GM21786 (cell line): Measurements from ENCODE around the gene SRBD1.

Experiments used
- ATAC-seq: cut with Tn5 transposase; IDR thresholded peaks from one replicate; pipeline ENCODE4 v1.9.1; 2021; ENCODE audit not compliant: unreplicated experiment

Gene SRBD1

GRCh38 chr2:45382744-45383143 lies 228.3 kb downstream of the SRBD1 start:
- ATAC-seq = no peak

DNA sequence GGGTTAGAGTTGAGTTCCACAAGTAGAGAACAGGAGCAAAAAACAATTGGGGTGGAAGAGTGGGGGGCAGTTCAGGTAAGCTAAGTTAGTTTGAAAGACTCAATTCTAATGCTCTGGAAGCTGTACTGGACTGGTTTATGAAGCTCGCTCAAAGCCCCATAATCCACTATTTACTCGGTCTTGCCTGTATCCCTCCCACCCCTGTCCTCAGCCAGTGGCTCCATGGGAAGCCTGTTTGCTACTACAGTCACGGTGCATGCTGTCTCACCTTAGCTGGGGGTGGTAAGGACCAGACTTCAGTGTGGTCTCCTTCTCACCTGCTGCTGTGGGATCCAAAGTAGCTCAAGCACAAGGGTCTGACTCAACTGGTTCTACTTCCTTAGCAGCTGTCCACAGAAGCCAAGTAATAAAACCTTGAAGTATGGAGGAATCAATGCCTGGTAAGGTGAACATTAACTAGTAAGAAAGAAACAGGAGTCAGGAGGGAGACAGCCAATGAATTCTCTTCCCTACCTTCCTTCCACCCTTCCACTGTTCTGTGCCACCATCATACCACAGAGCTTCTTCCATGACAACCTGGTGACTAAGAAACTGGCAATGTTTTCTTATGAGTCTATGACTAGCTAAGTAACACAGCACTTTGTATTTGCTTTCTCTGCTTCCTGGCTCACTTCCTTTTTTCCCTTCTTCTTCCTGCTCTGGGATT lies 230.8 kb downstream of the SRBD1 start:
- ATAC-seq = no peak

- ATAC-seq = no peak
Measured at GRCh38 chr2:45379399-45380087, 231.5 kb downstream of the SRBD1 start.

DNA sequence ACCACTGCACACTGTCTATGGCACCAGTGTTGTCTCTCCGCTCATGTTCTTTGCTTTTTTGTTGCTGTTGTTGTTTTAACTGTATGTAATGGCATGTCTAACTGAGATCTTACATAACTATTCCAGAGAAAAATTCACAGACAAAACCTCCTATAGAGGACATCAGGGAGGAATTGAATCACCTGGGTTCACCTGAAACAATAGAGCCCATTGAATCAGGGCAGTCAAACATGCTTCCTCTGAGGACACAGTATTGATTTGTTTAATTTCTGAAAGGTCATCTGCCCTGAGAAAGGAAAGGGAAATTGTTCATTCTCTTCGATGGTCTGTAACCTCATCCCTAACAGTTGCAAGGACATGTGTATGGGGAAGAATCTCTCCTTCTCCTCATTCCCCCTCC lies 237.5 kb downstream of the SRBD1 start:
- ATAC-seq = no peak

- no peak for ATAC-seq
Measured at GRCh38 chr2:45370369-45370768, 240.7 kb downstream of the SRBD1 start.

DNA sequence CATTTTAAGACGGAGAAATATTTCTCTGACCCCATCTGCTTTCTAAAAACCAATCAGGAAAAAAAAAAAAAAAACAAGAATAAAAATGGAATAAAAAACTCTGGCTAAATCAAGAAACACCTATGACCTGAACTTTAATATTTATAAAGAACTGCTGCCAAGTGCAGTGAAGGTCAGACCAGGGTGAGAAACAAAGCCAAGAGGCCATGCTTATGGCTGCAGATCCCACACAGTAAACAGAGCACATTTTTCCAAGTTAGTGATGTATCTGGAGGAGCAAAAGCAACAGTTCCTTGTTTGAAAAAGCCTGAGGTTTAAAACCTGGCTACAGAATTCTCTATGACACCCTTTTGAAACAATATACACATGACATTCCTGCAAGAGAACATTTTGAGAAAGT lies 242.3 kb downstream of the SRBD1 start:
- ATAC-seq = no peak

- ATAC-seq = no peak
Measured at GRCh38 chr2:45361666-45362065, 249.4 kb downstream of the SRBD1 start.

- ATAC-seq = no peak
Measured at GRCh38 chr2:45354776-45355175, 256.3 kb downstream of the SRBD1 start.

DNA sequence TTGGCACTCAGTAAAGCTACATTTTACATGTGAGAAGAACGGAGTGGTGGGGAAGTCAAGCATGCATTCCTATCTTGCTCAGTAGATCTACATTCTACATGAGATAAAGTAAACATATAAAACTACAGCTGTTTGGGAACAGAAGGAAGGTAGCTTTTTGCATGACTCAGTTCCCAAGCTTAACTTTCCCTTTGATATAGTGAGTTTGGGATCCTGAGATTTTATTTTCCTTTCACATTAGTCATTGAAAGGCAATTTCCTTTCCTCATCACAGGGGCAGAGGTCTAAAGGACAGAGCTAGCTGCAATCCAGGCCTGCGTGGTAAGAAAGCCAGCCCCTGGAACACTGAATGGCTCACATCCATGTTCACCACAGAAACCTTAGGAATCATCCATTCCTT lies 257.2 kb downstream of the SRBD1 start:
- no peak for ATAC-seq

- no peak for ATAC-seq
Measured at GRCh38 chr2:45352506-45352905, 258.6 kb downstream of the SRBD1 start.

GRCh38 chr2:45345331-45346234 lies 265.5 kb downstream of the SRBD1 start:
- no peak for ATAC-seq

DNA sequence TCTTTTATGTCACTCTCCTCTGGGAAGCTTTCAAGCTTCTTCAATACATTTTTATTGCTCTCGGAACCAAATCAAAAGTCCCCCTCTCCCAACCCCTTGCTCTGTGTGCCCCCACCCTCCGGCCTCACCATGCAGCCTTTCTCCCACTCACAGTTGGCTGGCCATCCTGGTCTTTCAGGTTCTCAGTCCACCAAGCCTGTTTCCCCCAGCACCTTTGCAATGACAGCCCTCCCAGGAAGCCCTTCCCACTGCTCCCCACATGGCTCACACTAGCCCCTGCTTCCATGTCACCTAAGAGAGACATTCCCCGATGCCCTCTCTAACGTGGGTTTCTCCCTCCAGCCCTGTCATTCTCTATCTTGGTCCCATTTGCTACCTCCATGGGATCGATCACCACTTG lies 266.6 kb downstream of the SRBD1 start:
- ATAC-seq = no peak

DNA sequence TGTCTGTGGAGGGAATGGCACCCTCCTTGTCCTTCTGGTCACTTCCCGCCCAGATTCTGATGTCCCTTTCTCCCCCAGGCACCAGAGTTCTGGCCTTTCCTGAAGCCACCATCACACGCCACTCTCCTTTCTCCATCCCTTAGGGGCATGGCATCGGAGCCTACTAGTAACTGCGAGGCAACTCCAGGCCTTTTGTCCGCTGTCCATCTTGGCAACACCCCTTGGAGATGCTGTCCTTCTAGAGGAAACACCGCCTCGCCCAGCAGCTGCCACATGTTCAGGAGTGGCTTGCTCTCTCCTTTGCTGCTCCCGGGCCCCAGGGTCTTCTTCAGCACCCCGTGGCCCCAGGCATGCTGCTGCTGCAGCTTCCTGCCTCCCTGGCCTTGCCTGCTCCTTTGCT lies 267.0 kb downstream of the SRBD1 start:
- no peak for ATAC-seq

GRCh38 chr2:45343251-45344017 lies 267.6 kb downstream of the SRBD1 start:
- no peak for ATAC-seq

DNA sequence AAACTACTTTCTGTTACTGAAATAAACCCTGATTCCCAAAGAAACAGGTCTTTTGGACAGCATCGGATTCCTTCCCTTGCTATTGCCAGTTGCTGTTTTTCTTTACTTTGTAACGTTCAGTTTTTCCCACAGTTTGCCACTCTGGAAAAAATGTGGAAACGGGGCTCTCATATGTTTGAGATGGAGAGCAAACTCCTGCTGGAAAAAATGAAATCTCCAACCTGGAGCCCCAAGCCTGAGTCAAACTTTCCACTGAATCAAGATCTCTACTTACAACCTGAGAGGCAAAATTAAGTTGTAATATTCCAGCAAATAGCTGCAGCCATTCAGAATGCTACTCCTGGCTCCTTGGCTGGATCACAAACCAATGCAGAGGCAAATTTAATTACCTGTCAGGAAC lies 270.7 kb downstream of the SRBD1 start:
- ATAC-seq = no peak

GRCh38 chr2:45339253-45339652 lies 271.8 kb downstream of the SRBD1 start:
- no peak for ATAC-seq
